Suppressor macrophage treated with lipopolysaccharide for 4 hours (primary cell): Measurements from ENCODE around the gene VEGFB.
A peak's percentile ranks its signal among the peaks of the same experiment; 100 is the strongest.
"Not testable (repeated sequence)": the region's sequence is repeated elsewhere in the genome, so short reads cannot be mapped to it uniquely, and the experiment has no call there.

Experiments
- DNase-seq: peaks from one replicate; pipeline ENCODE4 v3.0.0-alpha.2; 2020

The VEGFB gene

GRCh38 chr11:64232182-64232966 is 2.0 kb upstream of the VEGFB start:
- DNase-seq, result no peak

GRCh38 chr11:64232967-64233315 is 1.4 kb upstream of the VEGFB start:
- DNase-seq, result no peak

- DNase-seq, result peak; percentile 43
Observed at GRCh38 chr11:64234647-64235379, 429 bp downstream of the VEGFB start.

GRCh38 chr11:64235437-64236161 is 1.2 kb downstream of the VEGFB start:
- DNase-seq, result no peak

GRCh38 chr11:64237484-64237951 is 3.1 kb downstream of the VEGFB start:
- DNase-seq, result no peak

GRCh38 chr11:64238076-64238475 is 3.7 kb downstream of the VEGFB start:
- DNase-seq, result no peak

GRCh38 chr11:64238999-64239398 is 4.6 kb downstream of the VEGFB start:
- DNase-seq, result peak; percentile 57

GRCh38 chr11:64239662-64240434 is 5.5 kb downstream of the VEGFB start:
- DNase-seq, result peak; percentile 96

- DNase-seq, result peak; percentile 99
Observed at GRCh38 chr11:64240435-64241240, 6.3 kb downstream of the VEGFB start, which contains the start of gene FKBP2. FKBP2 (plus strand) TSS chr11:64241095; CDS start chr11:64242388, 1,293 bp downstream.

- peak; percentile 100 for DNase-seq
Observed at GRCh38 chr11:64241241-64241490, 6.8 kb downstream of the VEGFB start.

- DNase-seq, result no peak
Observed at GRCh38 chr11:64241491-64242374, 7.3 kb downstream of the VEGFB start.

- DNase-seq, result no peak
Observed at GRCh38 chr11:64243236-64243854, 9.0 kb downstream of the VEGFB start.

GRCh38 chr11:64244107-64244506 is 9.7 kb downstream of the VEGFB start:
- DNase-seq, result no peak

GRCh38 chr11:64244966-64245365 is 10.6 kb downstream of the VEGFB start:
- no peak for DNase-seq

- DNase-seq, result no peak
Observed at GRCh38 chr11:64245401-64245796, 11.0 kb downstream of the VEGFB start.

GRCh38 chr11:64245797-64246620 is 11.6 kb downstream of the VEGFB start:
- peak; percentile 81 for DNase-seq

GRCh38 chr11:64246621-64246870 is 12.2 kb downstream of the VEGFB start:
- DNase-seq, result not testable (repeated sequence)

- DNase-seq, result peak; percentile 81
Observed at GRCh38 chr11:64246871-64247728, 12.7 kb downstream of the VEGFB start, which contains the start of gene PPP1R14B. PPP1R14B (minus strand) TSS chr11:64246943; CDS start chr11:64246673, 270 bp downstream.
